ENCODE data around the gene BANP.

DNA sequence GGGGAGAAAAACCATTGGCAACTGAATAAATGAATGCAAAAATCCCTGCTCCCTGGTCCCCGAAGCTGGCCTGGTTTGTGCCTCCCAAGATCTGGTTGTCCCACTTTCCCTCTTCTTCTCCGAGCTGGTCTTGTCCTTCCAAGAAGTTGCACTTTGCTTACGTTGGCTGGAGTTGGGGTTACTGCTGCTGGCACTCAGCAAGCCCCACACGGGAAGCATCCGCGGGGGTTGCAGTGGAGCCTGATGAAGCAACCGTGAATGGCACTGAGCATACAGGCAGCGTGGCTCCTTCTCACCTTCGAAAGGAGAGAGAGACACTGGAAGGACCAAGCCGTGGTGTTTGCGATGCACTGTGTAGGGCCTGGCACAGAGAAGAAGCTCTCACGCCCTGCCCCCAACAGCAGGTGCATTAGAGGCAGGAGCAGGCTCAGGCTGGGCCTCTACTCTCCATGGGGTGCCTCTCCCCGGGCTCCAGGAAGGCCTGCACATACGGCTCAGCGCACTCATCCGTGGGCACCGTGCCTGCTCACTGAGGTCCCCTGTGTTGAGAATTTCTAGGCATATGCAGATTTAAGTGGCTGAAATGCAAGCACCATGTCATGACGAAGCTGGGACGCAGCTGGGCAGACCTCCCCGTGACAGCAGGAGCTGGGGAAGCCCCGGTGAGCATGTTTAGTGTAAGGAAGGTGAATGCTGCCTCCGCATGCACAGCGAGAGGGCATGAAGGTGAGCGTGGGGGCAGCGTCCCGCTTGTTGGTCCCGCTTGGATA lies 27.0 kb upstream of the BANP start:
- TF ChIP-seq, protein P1, sequence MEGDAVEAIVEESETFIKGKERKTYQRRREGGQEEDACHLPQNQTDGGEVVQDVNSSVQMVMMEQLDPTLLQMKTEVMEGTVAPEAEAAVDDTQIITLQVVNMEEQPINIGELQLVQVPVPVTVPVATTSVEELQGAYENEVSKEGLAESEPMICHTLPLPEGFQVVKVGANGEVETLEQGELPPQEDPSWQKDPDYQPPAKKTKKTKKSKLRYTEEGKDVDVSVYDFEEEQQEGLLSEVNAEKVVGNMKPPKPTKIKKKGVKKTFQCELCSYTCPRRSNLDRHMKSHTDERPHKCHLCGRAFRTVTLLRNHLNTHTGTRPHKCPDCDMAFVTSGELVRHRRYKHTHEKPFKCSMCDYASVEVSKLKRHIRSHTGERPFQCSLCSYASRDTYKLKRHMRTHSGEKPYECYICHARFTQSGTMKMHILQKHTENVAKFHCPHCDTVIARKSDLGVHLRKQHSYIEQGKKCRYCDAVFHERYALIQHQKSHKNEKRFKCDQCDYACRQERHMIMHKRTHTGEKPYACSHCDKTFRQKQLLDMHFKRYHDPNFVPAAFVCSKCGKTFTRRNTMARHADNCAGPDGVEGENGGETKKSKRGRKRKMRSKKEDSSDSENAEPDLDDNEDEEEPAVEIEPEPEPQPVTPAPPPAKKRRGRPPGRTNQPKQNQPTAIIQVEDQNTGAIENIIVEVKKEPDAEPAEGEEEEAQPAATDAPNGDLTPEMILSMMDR (IDR thresholded peaks at IDR 0.05), result no peak
- TF ChIP-seq POLR2A (IDR thresholded peaks at IDR 0.05; ENCODE audit: low read depth), result no peak

All from esophagus muscularis mucosa (tissue), 3 donors.